Pancreas (tissue), 10 donors: ENCODE results near the gene IDUA. TPM values are rescaled to one million over a fixed set of nuclear protein-coding genes. Genes with fewer than 3 reads are reported as not detected.
A peak's percentile ranks its signal among the peaks of the same experiment; 100 is the strongest.
"Not testable (repeated sequence)": the region's sequence is repeated elsewhere in the genome, so short reads cannot be mapped to it uniquely, and the experiment has no call there.

ENCODE experiments used
- ATAC-seq, 4 donors: fragments of 200-7000 bp; cut with Tn5 transposase; one replicate each; pipeline versions ENCODE4 v1.8.0 to v1.9.1; 2020; ENCODE audit warnings: mild to moderate bottlenecking in 4 of 4, moderate library complexity in 4 of 4
- DNase-seq, 6 donors: peaks; one replicate each; pipeline ENCODE4 v3.0.0-alpha.2; 2020
- FAIRE-seq: peaks from 2 replicates; lab custom pipeline; 2012; peaks lifted over from hg19 to GRCh38; lab: Jason Lieb, UNC
- H3K27ac ChIP-seq, 4 donors: fragments of 200-600 bp; sonication (generic); 1 replicate in 3 of 4; 2 replicates in 1 of 4; pipeline versions ENCODE4 v1.5.0 to v1.8.0; 2020
- H3K27me3 ChIP-seq, 4 donors: fragments of 200-600 bp; one replicate each; pipeline ENCODE4 v1.8.0; 2021
- H3K36me3 ChIP-seq, 3 donors: fragments of 200-600 bp; sonication (generic) in 1 of 3; one replicate each; pipeline versions ENCODE4 v1.5.0 to v1.8.0; 2020 to 2021
- H3K4me1 ChIP-seq, 3 donors: fragments of 200-600 bp; one replicate each; pipeline ENCODE4 v1.8.0; 2021
- H3K4me3 ChIP-seq, 4 donors: fragments of 200-600 bp; sonication (generic) in 2 of 4; one replicate each; pipeline versions ENCODE4 v1.5.0 to v1.8.0; 2020 to 2021
- H3K9me3 ChIP-seq, 4 donors: fragments of 200-600 bp; one replicate each; pipeline ENCODE4 v1.8.0; 2021
- WGBS, 2 donors: extraction: QIAGEN DNeasy Blood & Tissue Kit; methylation state at CpG; one replicate each; pipeline ENCODE4 v1.1.7; 2013; 5-methylcytosine and 5-hydroxymethylcytosine counted together
- intact Hi-C, 3 donors: fragments of 100-400 bp; cut with DNase I; formaldehyde crosslinking; loops; one replicate each; pipeline versions ENCODE4 v1.11.1 to v1.14.2; 2022
- polyA plus RNA-seq, 2 donors: library from polyadenylated mRNA; stranded (reverse); fragments of 200-250 nt; gene quantifications; one replicate each; pipeline ENCODE4 v1.2.3, GENCODE V29; 2013
- total RNA-seq, 6 donors: library from RNA; stranded (reverse); fragmentation: NEBNext Ultra II Directional in 4 of 6; extraction: Animal tissue kit (Norgen Biotek cat#: 25700) in 4 of 6; gene quantifications; one replicate each; pipeline versions ENCODE4 v1.2.1 to v1.2.4, GENCODE V29; 2021 to 2023
- TF ChIP-seq, protein P1 (sequence below), 4 donors: fragments of 200-600 bp; sonication (generic) in 3 of 4; IDR thresholded peaks; one replicate each; pipeline versions ENCODE4 v1.5.0 to v1.8.0; 2021; ENCODE audit warnings: antibody characterized with exemption in 4 of 4
- donor health status: healthy with polysubstance abuse.
- donor health status: DM: no; HTN: no; CAD: no; lungs with moderate emphysema.
- donor health status: DM: no; HTN: no; CAD: no.
- donor health status: control.
- donor health status: control.
- donor health status: Bipolar disorder and iron deficiency.
- donor health status: DM: yes; HTN: yes; CAD: no.
- donor health status: DM: no; HTN: no; CAD: no.
- donor health status: DM: no; HTN: no; CAD: no.
- donor health status: DM: yes; HTN: yes; CAD: no.

Gene IDUA
- total RNA-seq = 10 to 100 TPM; 17.6 to 33.7 (median 20.2) TPM
- 10 to 100 TPM; 40.7 to 56.9 TPM for polyA plus RNA-seq

DNA sequence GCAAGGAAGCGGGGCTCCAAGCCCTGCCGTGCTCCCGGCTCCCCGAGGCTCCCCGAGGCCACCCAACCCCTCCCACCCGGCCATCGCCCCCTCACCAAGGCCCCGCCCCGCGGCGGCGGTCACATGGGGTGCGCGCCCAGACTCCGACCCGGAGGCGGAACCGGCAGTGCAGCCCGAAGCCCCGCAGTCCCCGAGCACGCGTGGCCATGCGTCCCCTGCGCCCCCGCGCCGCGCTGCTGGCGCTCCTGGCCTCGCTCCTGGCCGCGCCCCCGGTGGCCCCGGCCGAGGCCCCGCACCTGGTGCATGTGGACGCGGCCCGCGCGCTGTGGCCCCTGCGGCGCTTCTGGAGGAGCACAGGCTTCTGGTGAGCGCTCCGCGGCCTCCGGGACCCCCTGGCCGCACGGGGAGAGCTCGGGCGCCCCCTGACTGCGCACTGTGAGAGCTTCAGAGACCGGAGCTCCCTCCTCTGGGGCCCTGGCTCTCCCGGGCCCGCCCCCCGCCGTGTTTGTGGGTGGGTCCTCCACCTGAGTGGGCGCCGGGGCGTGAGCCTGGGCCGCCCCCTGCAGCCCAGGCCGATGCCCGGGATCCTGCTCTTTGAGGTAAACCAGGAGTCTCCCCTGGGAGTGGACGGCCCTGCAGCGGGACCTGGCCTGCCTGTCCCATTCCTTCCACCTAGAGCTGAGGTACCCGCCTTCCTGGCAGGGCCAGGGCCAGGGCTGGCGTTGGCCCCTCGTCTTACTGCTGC, at the start of gene IDUA:
IDUA (plus strand) TSS at position 166 of the 745 bp plus-strand sequence; CDS start at position 207, 41 bp downstream.
- DNase-seq (peak; percentile 74 to 92 (median 81)), ATAC-seq (peak; percentile 80 to 86 (median 84)), FAIRE-seq (no peak)
- Histone ChIP-seq H3K9me3 (no peaks in the 10 kb centered on the region), H3K36me3 (no peaks in the 10 kb centered on the region), H3K27me3 (no peaks in the 10 kb centered on the region), H3K4me3 (peak within 1 kb of the TSS; percentile 48 to 82 (median 72)), H3K4me1 (peaks cover 10 to 22% (median 17%) of the 10 kb centered on the region in 3 donors), H3K27ac (peak within 1 kb of the TSS; percentile 36 to 72 (median 48))
- intact Hi-C loops = no loop called here
- WGBS, 2 donors = 1% methylated on average over 61 to 69 of the region's 69 CpGs
- TF ChIP-seq, protein P1, sequence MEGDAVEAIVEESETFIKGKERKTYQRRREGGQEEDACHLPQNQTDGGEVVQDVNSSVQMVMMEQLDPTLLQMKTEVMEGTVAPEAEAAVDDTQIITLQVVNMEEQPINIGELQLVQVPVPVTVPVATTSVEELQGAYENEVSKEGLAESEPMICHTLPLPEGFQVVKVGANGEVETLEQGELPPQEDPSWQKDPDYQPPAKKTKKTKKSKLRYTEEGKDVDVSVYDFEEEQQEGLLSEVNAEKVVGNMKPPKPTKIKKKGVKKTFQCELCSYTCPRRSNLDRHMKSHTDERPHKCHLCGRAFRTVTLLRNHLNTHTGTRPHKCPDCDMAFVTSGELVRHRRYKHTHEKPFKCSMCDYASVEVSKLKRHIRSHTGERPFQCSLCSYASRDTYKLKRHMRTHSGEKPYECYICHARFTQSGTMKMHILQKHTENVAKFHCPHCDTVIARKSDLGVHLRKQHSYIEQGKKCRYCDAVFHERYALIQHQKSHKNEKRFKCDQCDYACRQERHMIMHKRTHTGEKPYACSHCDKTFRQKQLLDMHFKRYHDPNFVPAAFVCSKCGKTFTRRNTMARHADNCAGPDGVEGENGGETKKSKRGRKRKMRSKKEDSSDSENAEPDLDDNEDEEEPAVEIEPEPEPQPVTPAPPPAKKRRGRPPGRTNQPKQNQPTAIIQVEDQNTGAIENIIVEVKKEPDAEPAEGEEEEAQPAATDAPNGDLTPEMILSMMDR (IDR thresholded peaks at IDR 0.05) = peak in 1 of 4 donors; percentile 10

DNA sequence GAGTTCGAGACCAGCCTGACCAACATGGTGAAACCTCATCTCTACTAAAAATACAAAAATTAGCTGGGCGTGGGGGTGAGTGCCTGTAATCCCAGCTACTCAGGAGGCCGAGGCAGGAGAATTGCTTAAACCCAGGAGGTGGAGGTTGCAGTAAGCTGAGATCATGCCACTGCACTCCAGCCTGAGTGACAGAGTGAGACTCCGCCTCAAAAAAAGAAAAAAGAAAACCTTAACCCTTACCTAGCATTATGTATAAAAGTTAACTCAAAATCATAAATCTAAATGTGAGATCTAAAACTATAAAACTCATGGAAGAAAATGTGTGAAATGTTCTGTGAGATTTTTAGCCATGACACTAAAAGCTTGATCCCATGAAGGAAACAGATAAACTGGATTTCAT, 47.3 kb upstream of the IDUA start:
- DNase-seq, H3K27me3 ChIP-seq, H3K4me1 ChIP-seq, H3K27ac ChIP-seq, H3K36me3 ChIP-seq, H3K9me3 ChIP-seq, intact Hi-C loops, FAIRE-seq, ATAC-seq, H3K4me3 ChIP-seq: not testable (repeated sequence)
- 82 to 89% methylated on average over 4 of the region's 4 CpGs for WGBS, 2 donors

DNA sequence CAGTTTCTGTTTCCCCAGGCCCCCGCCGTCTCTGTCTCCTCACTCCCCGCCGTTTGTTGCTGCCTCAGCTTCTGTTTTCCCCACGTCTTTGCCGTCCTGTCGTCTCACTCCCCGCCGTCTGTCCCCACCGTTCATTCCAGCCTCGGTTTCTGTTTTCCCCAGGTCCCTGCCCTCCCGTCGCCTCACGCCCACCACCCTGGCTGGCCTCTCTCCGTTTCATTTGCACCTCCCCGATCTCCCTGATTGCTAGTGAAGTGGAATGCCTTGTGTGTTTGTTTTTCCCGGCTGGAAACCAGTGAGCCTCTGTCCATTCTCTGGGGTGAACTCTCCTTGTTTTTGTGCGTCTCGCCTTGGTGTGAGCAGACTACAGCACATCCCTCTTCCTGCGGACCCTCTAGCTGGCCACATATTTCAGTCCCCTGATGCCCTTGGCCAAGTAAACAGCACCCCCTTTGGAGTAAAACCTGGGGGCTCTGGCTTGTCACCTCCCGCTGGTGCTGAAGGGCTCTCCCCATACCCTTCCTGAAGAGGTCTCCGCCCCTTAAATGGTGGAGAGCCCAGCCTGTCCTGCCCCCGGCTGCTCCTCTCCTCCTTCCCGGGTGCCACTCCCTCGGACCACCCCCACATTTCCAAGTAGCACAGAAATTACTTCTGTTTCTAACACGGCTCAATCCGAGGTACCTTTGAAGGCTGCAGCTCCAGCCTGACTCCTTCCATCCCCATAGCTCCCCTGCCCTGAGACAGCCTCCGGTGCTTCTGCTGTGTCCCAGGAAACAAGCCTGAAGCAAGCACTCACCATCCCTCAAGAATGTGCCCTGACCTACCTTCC, 41.4 kb upstream of the IDUA start:
- TF ChIP-seq, protein P1 (IDR thresholded peaks at IDR 0.05) = no peak
- FAIRE-seq = no peak
- Histone ChIP-seq H3K27me3 (no peaks in the 10 kb centered on the region), H3K4me3 (no peak overlapping the region), H3K27ac (no peak overlapping the region), H3K9me3 (no peaks in the 10 kb centered on the region), H3K36me3 (no peaks in the 10 kb centered on the region), H3K4me1 (no peaks in the 10 kb centered on the region)
- intact Hi-C loops = no loop called here
- peak in 1 of 6 donors; percentile 36 for DNase-seq
- no peak for ATAC-seq
- WGBS, 2 donors = 74 to 75% methylated on average over 28 of the region's 28 CpGs

DNA sequence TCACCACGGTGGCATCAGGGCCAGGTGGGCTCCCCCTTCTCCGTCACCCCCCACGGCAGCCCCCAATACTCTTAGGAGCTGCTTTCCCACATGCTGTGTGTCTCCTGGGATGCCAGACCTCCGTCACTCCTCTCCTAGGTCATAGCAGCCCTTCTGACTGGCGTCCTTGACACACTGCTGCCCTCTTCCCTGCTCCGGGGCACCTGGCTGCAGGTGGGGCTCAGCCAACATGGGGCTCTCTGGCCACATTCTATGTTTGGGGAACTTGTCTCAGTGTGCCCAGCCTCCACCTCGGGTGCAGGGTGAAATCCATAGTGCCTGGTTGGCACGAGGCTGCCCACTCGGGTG, 40.8 kb upstream of the IDUA start:
- Histone ChIP-seq H3K36me3 (no peaks in the 10 kb centered on the region), H3K4me3 (no peak overlapping the region), H3K27ac (no peak overlapping the region), H3K9me3 (no peaks in the 10 kb centered on the region), H3K4me1 (no peaks in the 10 kb centered on the region), H3K27me3 (no peaks in the 10 kb centered on the region)
- ATAC-seq = no peak
- WGBS, 2 donors = 76 to 83% methylated on average over 9 of the region's 9 CpGs
- intact Hi-C loops = no loop called here
- peak in 1 of 6 donors; percentile 37 for DNase-seq
- no peak for FAIRE-seq
- TF ChIP-seq, protein P1 (IDR thresholded peaks at IDR 0.05) = no peak
